HT1080 (cell line): ENCODE data around the gene PCDHGB6. TPM values are rescaled to one million over a fixed set of nuclear protein-coding genes. Genes with fewer than 3 reads are reported as not detected.
"Not testable (repeated sequence)": the region's sequence is repeated elsewhere in the genome, so short reads cannot be mapped to it uniquely, and the experiment has no call there.

Experiments
- DNase-seq: peaks from one replicate; pipeline ENCODE4 v3.0.0-alpha.2; 2015; ENCODE audit warnings: low read depth
- total RNA-seq: library from RNA; depleted of rRNA; stranded (reverse); fragments of >200 nt; shearing (Covaris generic); gene quantifications from 2 replicates; pipeline ENCODE4 v1.2.3, GENCODE V29; 2014

Gene PCDHGB6
- total RNA-seq, 1 experiment from 2014 or later = 0.10 TPM

GRCh38 chr5:141415275-141415618 is 7.4 kb downstream of the PCDHGB6 start:
- not testable (repeated sequence) for DNase-seq

GRCh38 chr5:141417494-141418172 is 9.8 kb downstream of the PCDHGB6 start, which contains the start of gene PCDHGB7:
PCDHGB7 (plus strand) TSS chr5:141417677; CDS start chr5:141417860, 183 bp downstream.
- peak; percentile 73 for DNase-seq

- DNase-seq = no peak
Measured at GRCh38 chr5:141419074-141419880, 11.5 kb downstream of the PCDHGB6 start.

GRCh38 chr5:141420855-141421488 is 13.2 kb downstream of the PCDHGB6 start, which contains the start of gene PCDHGA11:
PCDHGA11 (plus strand) TSS chr5:141421051; CDS start chr5:141421228, 177 bp downstream.
- DNase-seq = no peak

- DNase-seq = no peak
Measured at GRCh38 chr5:141421489-141421855, 13.7 kb downstream of the PCDHGB6 start.

GRCh38 chr5:141422742-141423291 is 15.0 kb downstream of the PCDHGB6 start:
- DNase-seq = no peak

GRCh38 chr5:141427783-141428426 is 20.1 kb downstream of the PCDHGB6 start:
- no peak for DNase-seq

GRCh38 chr5:141430332-141431113 is 22.7 kb downstream of the PCDHGB6 start, which contains the start of gene PCDHGA12:
PCDHGA12 (plus strand) TSS chr5:141430507; CDS start chr5:141430760, 253 bp downstream.
- DNase-seq = peak; percentile 74

- no peak for DNase-seq
Measured at GRCh38 chr5:141431286-141431685, 23.5 kb downstream of the PCDHGB6 start.

- not testable (repeated sequence) for DNase-seq
Measured at GRCh38 chr5:141432308-141432707, 24.5 kb downstream of the PCDHGB6 start.

GRCh38 chr5:141432726-141433125 is 24.9 kb downstream of the PCDHGB6 start:
- DNase-seq = not testable (repeated sequence)

GRCh38 chr5:141434006-141434405 is 26.2 kb downstream of the PCDHGB6 start:
- no peak for DNase-seq

GRCh38 chr5:141437221-141437620 is 29.4 kb downstream of the PCDHGB6 start:
- DNase-seq = no peak

- DNase-seq = peak; percentile 5
Measured at GRCh38 chr5:141439411-141440141, 31.8 kb downstream of the PCDHGB6 start.

- DNase-seq = no peak
Measured at GRCh38 chr5:141440341-141440740, 32.5 kb downstream of the PCDHGB6 start.

GRCh38 chr5:141441571-141442170 is 33.9 kb downstream of the PCDHGB6 start:
- no peak for DNase-seq
